Measurements from ENCODE around the gene TBC1D16. TPM values are rescaled to one million over a fixed set of nuclear protein-coding genes. Genes with fewer than 3 reads are reported as not detected.

TBC1D16 gene
- total and polyA plus RNA-seq, 2 donors from 2014 or later = 9.1 to 68.0 TPM

DNA sequence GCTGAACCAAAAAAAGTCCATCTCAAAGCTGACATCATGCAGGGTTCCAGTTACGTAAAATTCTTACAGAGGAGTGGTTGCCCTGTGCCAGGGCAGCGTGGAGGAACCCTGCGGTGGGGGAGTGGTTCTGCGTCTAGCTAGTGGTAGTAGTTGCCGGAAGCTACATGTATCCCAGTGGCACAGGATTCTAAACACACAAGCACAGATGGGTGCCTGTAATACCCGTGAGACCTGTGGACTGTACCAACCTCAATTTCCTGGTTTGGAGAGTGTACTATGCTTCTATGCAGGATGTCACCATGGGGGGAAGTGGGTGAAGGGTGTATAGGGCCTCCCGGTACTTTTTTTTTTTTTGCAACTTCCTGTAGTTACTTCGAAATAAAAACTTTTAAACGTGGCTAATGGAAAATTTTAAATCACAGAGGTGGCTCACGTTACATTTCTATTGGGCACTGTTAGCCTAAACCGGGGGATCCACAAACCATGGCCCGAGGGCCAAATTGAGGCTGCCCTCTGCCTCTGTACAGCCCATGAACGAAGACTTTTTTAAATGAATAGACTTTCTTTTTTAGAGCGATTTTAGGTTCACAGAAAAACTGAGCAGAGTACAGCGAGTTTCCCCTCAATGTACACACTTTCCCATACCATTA lies 38.5 kb downstream of the TBC1D16 start:
- Histone ChIP-seq H3K27me3 (ENCODE audit: control insufficient read depth, insufficient read depth, low read length) (no peaks in the 10 kb centered on the region), H3K4me1 (ENCODE audit: control insufficient read depth in 2 of 3, insufficient read depth in 2 of 3, low read depth in 1 of 3, low read length in 3 of 3) (peaks cover 3 to 18% (median 12%) of the 10 kb centered on the region in 3 donors), H3K9ac (ENCODE audit: low read length in 3 of 3) (no peak overlapping the region), H3K36me3 (ENCODE audit: control insufficient read depth in 2 of 3, insufficient read depth in 3 of 3, low read length in 3 of 3) (peaks cover 0 to 5% (median 0%) of the 10 kb centered on the region in 3 donors), H3K27ac (ENCODE audit: low read depth in 2 of 2, low read length in 2 of 2) (no peak overlapping the region), H3K9me3 (ENCODE audit: control insufficient read depth in 2 of 3, insufficient read depth in 1 of 3, low read length in 3 of 3) (no peaks in the 10 kb centered on the region), H3K4me3 (ENCODE audit: low read length in 3 of 3) (no peak overlapping the region)
- FAIRE-seq = no peak
- intact Hi-C loops (cut with DNase I) = no loop called here
- no peak for DNase-seq
- TF ChIP-seq, protein P1, sequence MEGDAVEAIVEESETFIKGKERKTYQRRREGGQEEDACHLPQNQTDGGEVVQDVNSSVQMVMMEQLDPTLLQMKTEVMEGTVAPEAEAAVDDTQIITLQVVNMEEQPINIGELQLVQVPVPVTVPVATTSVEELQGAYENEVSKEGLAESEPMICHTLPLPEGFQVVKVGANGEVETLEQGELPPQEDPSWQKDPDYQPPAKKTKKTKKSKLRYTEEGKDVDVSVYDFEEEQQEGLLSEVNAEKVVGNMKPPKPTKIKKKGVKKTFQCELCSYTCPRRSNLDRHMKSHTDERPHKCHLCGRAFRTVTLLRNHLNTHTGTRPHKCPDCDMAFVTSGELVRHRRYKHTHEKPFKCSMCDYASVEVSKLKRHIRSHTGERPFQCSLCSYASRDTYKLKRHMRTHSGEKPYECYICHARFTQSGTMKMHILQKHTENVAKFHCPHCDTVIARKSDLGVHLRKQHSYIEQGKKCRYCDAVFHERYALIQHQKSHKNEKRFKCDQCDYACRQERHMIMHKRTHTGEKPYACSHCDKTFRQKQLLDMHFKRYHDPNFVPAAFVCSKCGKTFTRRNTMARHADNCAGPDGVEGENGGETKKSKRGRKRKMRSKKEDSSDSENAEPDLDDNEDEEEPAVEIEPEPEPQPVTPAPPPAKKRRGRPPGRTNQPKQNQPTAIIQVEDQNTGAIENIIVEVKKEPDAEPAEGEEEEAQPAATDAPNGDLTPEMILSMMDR (IDR thresholded peaks at IDR 0.05; ENCODE audit: borderline replicate concordance, extremely low read depth, insufficient read depth) = no peak

DNA sequence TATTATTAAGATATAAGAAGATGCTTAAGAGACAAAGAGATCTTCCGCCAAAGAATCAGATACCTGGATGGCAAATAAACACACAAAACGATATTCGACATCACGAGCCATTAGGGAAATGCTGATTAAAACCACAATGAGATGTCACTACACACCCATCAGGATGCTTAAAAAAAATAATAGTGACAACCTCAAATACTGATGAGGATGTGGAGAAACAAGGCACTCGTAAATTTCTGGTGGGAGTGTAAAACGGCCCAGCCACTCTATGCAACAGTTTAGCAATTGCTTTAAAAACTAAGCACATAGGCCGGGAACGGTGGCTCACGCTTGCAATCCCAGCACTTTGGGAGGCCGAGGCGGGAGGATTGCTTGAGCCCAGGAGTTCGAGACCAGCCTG lies 39.4 kb downstream of the TBC1D16 start:
- H3K27ac ChIP-seq (ENCODE audit: low read depth in 2 of 2, low read length in 2 of 2) = no peak overlapping the region
- no peak overlapping the region for H3K9ac ChIP-seq (ENCODE audit: low read length in 3 of 3)
- TF ChIP-seq, protein P1 (IDR thresholded peaks at IDR 0.05; ENCODE audit: borderline replicate concordance, extremely low read depth, insufficient read depth) = no peak
- no peaks in the 10 kb centered on the region for H3K9me3 ChIP-seq (ENCODE audit: control insufficient read depth in 2 of 3, insufficient read depth in 1 of 3, low read length in 3 of 3)
- peaks cover 0 to 5% (median 0%) of the 10 kb centered on the region in 3 donors for H3K36me3 ChIP-seq (ENCODE audit: control insufficient read depth in 2 of 3, insufficient read depth in 3 of 3, low read length in 3 of 3)
- no peak for FAIRE-seq
- H3K4me3 ChIP-seq (ENCODE audit: low read length in 3 of 3) = no peak overlapping the region
- intact Hi-C loops (cut with DNase I) = no loop called here
- DNase-seq = no peak
- H3K27me3 ChIP-seq (ENCODE audit: control insufficient read depth, insufficient read depth, low read length) = no peaks in the 10 kb centered on the region
- peaks cover 3 to 22% (median 12%) of the 10 kb centered on the region in 3 donors for H3K4me1 ChIP-seq (ENCODE audit: control insufficient read depth in 2 of 3, insufficient read depth in 2 of 3, low read depth in 1 of 3, low read length in 3 of 3)

DNA sequence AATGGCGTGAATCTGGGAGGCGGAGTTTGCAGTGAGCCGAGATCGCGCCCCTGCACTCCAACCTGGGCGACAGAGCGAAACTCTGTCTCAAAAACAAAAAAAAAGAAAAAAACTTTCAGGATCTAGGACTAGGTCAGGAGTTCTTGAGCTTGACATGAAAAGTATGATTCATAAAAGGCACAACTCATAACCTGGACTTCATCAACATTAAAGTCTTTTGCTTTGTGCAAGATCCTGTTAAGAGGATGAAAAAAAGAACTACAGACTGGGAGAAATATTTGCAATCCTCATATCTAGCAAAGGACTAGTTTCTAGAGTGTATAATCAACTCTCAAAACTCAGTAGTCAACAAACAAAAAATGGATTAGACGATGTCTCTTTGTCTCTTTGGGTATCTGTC lies 40.0 kb downstream of the TBC1D16 start:
- H3K9me3 ChIP-seq (ENCODE audit: control insufficient read depth in 2 of 3, insufficient read depth in 1 of 3, low read length in 3 of 3) = no peaks in the 10 kb centered on the region
- no peak overlapping the region for H3K27ac ChIP-seq (ENCODE audit: low read depth in 2 of 2, low read length in 2 of 2)
- TF ChIP-seq, protein P1 (IDR thresholded peaks at IDR 0.05; ENCODE audit: borderline replicate concordance, extremely low read depth, insufficient read depth) = no peak
- no peak for FAIRE-seq
- H3K4me3 ChIP-seq (ENCODE audit: low read length in 3 of 3) = no peak overlapping the region
- no peak overlapping the region for H3K9ac ChIP-seq (ENCODE audit: low read length in 3 of 3)
- DNase-seq = no peak
- no peaks in the 10 kb centered on the region for H3K27me3 ChIP-seq (ENCODE audit: control insufficient read depth, insufficient read depth, low read length)
- intact Hi-C loops (cut with DNase I) = no loop called here
- H3K36me3 ChIP-seq (ENCODE audit: control insufficient read depth in 2 of 3, insufficient read depth in 3 of 3, low read length in 3 of 3) = peaks cover 0 to under 1% (median 0%) of the 10 kb centered on the region in 3 donors
- peaks cover 3 to 25% (median 14%) of the 10 kb centered on the region in 3 donors for H3K4me1 ChIP-seq (ENCODE audit: control insufficient read depth in 2 of 3, insufficient read depth in 2 of 3, low read depth in 1 of 3, low read length in 3 of 3)
